Pulmonary artery endothelial cell (primary cell): ENCODE results near the gene NTSR2. TPM values are rescaled to one million over a fixed set of nuclear protein-coding genes. Genes with fewer than 3 reads are reported as not detected.

Experiments used
- DNase-seq: peaks from one replicate; pipeline ENCODE4 v3.0.0-alpha.2; 2011; ENCODE audit warnings: low read depth, low spot score
- total RNA-seq: library from RNA; depleted of rRNA; stranded (reverse); fragments of >200 nt; gene quantifications from 2 replicates; pipeline ENCODE4 v1.2.3, GENCODE V29; 2014

The NTSR2 gene
- total RNA-seq, 1 donor from 2014 or later, result not detected

GRCh38 chr2:11699686-11700670, 30.0 kb upstream of the NTSR2 start:
- no peak for DNase-seq

GRCh38 chr2:11698009-11698922, 28.3 kb upstream of the NTSR2 start:
- DNase-seq, result no peak

DNA sequence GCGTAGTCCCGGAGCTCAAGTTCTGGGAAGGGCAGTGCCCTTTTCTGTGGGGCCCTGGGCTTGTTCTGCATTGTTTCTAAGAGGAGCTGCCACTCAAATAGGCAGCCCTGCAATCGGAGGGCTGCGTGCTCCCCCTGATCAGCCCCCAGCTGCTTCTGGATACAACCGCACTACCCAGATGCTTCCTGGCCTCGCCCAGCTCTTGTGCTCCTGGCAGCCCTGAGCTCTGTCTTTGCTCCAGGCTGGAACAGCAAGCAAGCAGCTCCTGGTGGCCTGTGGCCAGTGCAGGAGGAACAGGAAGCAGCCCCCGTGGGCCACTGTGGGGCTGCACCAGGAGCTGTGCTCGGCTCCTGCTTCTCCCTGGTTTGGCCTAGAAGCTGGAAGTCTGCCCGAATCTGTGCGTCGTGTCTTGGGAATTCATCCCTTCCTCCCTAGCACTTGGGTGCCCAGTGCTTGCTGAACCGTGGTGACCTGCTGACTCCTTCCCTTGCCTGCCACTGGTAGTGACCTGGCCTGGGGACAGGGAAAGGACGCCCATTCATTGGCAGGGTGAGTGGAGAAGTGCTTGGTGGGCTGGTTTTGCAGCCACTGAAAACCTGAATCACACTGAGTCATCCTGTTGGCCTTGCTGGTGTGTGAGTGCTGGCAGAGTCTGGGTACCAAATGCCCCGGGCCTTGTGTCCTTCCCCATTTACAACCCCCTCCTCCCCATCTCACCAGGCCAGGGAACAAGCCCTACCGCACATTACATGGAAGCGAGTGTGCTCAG, 27.3 kb upstream of the NTSR2 start:
- DNase-seq, result peak; percentile 54

DNA sequence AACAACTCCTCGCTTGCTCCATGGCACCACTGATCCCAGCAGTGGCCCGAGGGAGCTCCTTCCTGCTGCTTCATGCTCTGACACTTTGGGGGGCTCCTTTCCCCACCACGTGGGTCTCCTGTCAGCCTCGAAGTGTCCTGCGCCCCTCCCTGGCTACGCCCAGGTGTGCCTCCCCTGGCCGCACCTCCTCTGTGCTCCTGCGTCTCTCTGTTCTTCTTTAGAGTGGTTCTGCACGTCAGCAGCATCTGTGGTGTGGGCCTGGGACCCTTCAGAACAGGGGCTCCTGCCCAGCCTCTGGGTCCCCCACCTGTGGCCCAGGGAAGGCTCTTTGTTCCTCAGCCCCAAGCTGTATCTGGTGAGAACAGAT, 26.7 kb upstream of the NTSR2 start:
- no peak for DNase-seq

DNA sequence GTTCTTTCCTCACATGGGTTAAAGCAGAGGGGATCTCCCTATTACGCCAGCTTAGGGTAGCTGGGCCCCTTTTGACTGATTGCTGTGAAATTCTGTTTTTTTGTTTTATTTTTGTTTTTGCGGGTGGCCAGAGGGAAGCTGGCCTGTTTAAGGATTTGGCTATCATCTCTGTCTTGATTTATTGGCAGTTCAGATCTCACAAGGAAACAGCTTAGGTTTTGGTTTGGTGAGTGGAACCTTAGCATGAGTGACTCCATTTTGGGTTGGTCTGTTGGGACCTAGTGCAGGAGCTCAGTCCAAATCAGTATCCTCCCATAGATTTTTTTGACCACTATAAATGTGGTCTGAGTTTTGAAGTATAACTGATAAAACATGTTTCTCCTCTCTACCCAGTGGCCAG, 25.6 kb upstream of the NTSR2 start:
- DNase-seq, result no peak

- DNase-seq, result no peak
These were observed 23.0 kb upstream of the NTSR2 start for GRCh38 chr2:11692966-11693521.

- DNase-seq, result no peak
These were observed 21.2 kb upstream of the NTSR2 start for GRCh38 chr2:11691076-11691660.

GRCh38 chr2:11688222-11689069, 18.5 kb upstream of the NTSR2 start:
- DNase-seq, result peak; percentile 19

- no peak for DNase-seq
These were observed 17.7 kb upstream of the NTSR2 start for GRCh38 chr2:11687736-11688135.

GRCh38 chr2:11685906-11686470, 16.0 kb upstream of the NTSR2 start:
- no peak for DNase-seq

GRCh38 chr2:11684894-11685460, 15.0 kb upstream of the NTSR2 start:
- no peak for DNase-seq

- DNase-seq, result no peak
These were observed 14.0 kb upstream of the NTSR2 start for GRCh38 chr2:11683966-11684365.

DNA sequence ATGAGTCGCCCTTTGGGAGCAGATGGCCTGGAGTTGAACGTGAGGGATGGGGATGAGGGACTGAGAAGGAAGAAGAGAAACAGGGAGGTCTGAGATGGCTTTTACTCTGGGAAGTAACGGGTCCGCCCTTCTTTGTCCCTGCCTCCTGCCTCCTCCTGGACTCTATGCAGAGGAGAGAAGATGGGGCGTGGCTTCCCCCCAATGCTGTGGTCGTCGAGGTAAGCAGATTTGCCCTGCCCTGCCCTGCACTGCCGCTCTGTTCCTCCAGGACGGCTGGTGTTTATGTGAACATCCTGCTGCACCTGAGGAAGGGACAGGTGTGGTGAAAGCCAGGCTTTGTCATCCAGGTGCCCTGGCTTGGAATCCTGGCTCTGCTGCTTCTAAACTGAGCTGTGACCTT, 13.5 kb upstream of the NTSR2 start:
- DNase-seq, result no peak

DNA sequence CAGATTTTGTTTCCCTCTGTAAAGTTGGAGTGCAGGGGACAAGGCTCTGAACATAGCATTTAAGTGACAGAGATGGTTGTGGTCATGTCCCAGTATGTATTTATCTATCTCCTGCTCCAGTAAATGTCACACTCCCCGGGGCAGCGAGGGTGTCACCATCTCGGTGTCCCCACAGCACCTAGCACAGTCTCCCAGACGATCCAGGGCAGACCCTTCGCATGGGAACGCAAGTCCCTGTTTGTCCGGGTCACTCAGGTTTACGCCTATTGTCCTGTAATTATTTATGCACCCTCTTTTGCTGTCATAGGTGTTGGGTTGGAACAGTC, 12.6 kb upstream of the NTSR2 start:
- DNase-seq, result no peak

GRCh38 chr2:11681722-11682589, 12.0 kb upstream of the NTSR2 start:
- no peak for DNase-seq

DNA sequence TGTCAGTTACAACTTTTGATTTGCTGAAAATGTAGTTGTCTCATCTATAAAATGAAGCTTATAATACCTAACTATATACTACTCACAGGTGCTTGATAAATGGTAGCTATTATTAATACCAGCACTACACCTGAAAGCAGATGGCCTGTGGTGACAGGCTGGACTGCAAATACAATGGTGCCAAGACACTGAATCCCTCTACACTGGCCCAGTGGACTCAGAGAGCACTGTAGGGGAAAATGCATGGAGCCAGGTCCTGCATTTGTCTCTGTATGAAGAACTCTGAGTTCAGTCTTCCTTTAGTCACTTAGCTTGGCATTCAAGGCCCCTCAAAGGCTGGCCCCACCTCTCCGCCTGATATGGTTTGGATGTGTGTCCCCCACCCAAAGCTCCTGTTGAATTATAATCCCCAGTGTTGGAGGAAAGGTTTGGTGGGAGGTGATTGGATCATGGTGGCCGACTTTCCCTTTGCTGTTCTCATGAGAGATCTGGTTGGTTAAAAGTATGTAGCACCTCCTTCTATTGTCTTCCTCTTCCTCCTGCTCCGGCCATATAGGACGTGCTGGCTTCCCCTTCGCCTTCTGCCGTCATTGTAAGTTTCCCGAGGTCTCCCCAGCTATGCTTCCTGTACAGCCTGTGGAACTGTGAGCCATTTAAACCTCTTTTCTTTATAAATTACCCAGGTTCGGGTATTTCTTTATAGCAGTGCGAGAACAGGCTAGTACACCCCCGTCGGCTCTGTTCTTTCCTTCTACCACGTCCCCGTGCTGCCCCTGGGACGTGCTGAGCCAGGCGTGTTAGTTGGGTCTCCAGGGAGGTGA, 11.1 kb upstream of the NTSR2 start:
- no peak for DNase-seq

DNA sequence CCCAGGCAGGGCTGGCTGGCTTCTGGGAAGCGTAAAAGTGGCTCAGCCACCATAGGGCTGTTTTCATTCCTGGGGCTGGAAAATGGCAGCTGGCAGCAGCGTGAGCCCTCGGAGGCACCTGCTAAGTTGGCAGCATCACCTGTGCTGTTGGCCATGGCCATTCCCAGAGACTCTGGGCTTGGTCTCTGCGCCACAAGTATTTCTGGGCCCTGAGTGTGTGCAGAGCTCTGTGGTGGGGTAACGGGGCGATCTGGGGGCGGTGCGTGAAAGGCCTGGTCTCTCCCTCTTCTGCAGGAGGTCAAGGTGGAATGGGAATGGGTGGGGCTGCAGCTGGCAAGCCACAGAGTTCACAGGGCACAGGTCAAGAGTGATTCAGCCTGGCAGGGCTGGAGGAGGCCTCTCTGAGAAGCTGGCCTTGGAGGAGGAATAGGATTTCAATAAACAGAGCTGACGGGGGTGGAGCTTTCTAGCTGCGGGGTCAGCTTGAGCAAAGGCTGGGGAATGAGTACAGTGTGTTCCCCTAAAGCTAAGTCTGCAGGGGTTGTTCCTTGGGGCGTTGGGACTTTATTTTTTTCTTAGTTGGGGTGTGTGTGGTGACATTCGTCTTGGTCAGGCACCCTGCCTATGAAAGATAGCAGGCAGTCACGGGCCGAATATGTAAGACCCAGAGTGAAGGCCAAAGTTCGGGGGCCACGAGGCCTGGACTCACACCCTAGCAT, 10.3 kb upstream of the NTSR2 start:
- no peak for DNase-seq
